Muscle of leg (tissue), 11 donors: ENCODE results near the gene AUP1. TPM values are rescaled to one million over a fixed set of nuclear protein-coding genes. Genes with fewer than 3 reads are reported as not detected.

Experiments used
- DNase-seq: peaks from one replicate; pipeline ENCODE4 v3.0.0; 2013
- H3K27ac ChIP-seq: one replicate; pipeline ENCODE4 v1.5.1; 2013; ENCODE audit warnings: mild to moderate bottlenecking, low read length, control low read depth
- H3K27me3 ChIP-seq: one replicate; pipeline ENCODE4 v1.6.1; 2013; ENCODE audit warnings: low read length; ENCODE audit not compliant: control insufficient read depth, insufficient read depth
- H3K36me3 ChIP-seq: one replicate; pipeline ENCODE4 v1.6.1; 2013; ENCODE audit warnings: low read length; ENCODE audit not compliant: control insufficient read depth, insufficient read depth
- H3K4me1 ChIP-seq: one replicate; pipeline ENCODE4 v1.6.1; 2013; ENCODE audit warnings: low read length; ENCODE audit not compliant: control insufficient read depth, insufficient read depth
- H3K4me3 ChIP-seq: one replicate; pipeline ENCODE4 v1.5.1; 2013; ENCODE audit warnings: low read length, control low read depth
- H3K9me3 ChIP-seq: replicated peaks from 2 replicates; pipeline ENCODE4 v1.6.1; 2013; ENCODE audit warnings: low read depth, low read length; ENCODE audit not compliant: control insufficient read depth
- WGBS: methylation state at CpG from one replicate; pipeline ENCODE4 v1.1.5; 2013; ENCODE audit warnings: missing lambda C conversion rate; ENCODE audit not compliant: insufficient coverage; 5-methylcytosine and 5-hydroxymethylcytosine counted together
- polyA plus RNA-seq, 8 donors: library from polyadenylated mRNA; unstranded; fragments of 120-200 nt; gene quantifications; one replicate each; pipeline versions ENCODE4 v1.2.1 to v1.2.3, GENCODE V29; 2013; ENCODE audit warnings: inconsistent platforms in 1 of 8, low replicate concordance in 1 of 8; ENCODE audit not compliant: insufficient read length in 8 of 8, insufficient read depth in 1 of 8
- total RNA-seq: library from RNA; stranded (reverse); fragments of 120-200 nt; gene quantifications from one replicate; pipeline ENCODE4 v1.2.4, GENCODE V29; 2013

The AUP1 gene
- total and polyA plus RNA-seq, 9 donors: 58.5 to 84.9 (median 66.2) TPM

DNA sequence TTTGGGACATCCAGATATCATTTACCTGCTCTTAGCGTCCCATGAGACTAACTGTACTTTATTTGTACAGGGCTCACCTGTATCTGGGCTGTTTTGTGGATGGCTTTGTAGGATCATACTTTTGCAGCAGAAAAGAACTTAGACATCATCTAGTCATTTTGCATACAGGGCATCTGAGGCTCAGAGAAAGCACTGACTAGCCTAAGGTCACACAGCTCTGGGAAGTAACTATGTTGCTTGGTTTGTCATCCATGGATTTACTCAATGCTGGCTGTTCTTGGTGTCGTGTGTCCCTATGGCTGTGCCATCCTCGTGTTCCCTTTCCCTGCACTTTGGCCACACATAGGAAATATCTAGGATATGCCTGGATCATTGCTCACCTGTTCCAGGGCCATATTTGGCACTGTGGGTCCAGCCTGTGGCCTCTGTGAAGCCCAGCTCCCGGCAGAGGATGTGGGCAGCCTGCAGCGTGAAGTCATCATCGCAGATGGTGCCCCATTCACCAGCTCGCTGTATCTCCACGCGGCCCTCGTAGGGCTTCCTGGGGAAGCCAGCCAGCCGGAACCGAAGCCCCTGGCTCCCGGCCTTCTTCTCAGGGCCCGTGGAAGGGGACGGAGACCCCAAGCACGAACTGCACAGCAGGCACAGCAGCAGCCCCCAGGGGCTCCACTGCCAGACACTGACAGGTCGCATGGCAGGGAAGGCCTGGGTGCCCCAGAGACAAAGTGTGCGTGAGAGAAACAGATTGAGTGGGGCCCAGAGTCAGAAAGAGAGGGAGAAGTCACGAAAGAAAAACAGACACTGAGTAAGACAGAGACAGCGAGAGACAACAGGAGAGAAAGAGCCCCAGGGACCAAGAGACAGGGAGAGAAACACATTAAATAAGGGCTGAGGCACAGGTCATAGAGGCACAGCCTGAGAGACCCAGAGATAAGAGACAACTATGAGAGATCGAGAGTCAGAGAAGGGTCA, 22.7 kb upstream of the AUP1 start:
- Histone ChIP-seq H3K9me3 (no peaks in the 10 kb centered on the region), H3K4me3 (no peak overlapping the region), H3K4me1 (peaks cover 43% of the 10 kb centered on the region), H3K27me3 (peaks cover 9% of the 10 kb centered on the region), H3K27ac (no peak overlapping the region), H3K36me3 (peaks cover 6% of the 10 kb centered on the region)
- peak; percentile 5 for DNase-seq
- WGBS: 66% methylated on average over 20 of the region's 21 CpGs

DNA sequence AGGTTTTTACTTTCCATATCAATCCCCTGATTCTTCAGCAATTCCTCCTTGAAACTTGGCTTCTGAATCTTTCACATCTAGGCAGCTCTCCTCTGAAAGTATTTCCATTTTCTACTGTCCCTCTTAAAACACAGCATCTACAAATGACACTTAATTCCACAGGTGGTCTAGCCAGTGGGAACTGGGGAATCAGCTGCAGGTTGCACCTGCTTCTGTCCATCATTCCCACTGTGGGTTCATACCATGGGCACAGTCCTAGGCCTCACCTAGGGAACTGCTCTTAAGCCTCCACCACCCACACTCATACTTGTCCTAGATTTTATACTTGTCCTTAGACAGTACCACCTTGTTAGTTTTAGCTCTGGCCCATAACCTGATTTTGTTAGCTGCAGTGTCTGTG, 22.0 kb upstream of the AUP1 start:
- DNase-seq: no peak
- Histone ChIP-seq H3K36me3 (peaks cover 6% of the 10 kb centered on the region), H3K4me3 (no peak overlapping the region), H3K4me1 (peaks cover 43% of the 10 kb centered on the region), H3K27ac (no peak overlapping the region), H3K27me3 (peaks cover 9% of the 10 kb centered on the region), H3K9me3 (no peaks in the 10 kb centered on the region)

DNA sequence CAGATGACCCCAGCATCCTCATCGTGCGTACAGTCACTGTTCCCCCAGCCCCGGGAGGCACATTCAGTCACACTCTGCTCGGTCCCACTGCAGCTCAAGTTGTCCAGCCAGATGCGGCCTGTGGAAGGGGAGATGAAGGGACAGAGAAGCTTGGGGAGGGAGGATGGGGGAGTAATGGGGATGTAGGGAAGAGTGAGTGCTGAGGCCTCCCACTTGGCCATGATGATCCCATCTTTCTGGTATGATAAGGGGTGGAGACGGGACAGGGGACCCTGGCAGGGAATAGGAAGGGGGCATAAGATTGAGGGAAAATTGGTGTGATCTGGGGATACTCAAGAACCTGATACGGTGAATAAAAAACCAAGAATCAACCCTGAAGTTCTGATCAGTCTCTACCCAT, 20.7 kb upstream of the AUP1 start:
- peak; percentile 5 for DNase-seq
- Histone ChIP-seq H3K4me1 (peaks cover 38% of the 10 kb centered on the region), H3K9me3 (no peaks in the 10 kb centered on the region), H3K27me3 (peaks cover 9% of the 10 kb centered on the region), H3K4me3 (no peak overlapping the region), H3K36me3 (peaks cover 2% of the 10 kb centered on the region), H3K27ac (no peak overlapping the region)
- 53% methylated on average over 3 of the region's 7 CpGs for WGBS

DNA sequence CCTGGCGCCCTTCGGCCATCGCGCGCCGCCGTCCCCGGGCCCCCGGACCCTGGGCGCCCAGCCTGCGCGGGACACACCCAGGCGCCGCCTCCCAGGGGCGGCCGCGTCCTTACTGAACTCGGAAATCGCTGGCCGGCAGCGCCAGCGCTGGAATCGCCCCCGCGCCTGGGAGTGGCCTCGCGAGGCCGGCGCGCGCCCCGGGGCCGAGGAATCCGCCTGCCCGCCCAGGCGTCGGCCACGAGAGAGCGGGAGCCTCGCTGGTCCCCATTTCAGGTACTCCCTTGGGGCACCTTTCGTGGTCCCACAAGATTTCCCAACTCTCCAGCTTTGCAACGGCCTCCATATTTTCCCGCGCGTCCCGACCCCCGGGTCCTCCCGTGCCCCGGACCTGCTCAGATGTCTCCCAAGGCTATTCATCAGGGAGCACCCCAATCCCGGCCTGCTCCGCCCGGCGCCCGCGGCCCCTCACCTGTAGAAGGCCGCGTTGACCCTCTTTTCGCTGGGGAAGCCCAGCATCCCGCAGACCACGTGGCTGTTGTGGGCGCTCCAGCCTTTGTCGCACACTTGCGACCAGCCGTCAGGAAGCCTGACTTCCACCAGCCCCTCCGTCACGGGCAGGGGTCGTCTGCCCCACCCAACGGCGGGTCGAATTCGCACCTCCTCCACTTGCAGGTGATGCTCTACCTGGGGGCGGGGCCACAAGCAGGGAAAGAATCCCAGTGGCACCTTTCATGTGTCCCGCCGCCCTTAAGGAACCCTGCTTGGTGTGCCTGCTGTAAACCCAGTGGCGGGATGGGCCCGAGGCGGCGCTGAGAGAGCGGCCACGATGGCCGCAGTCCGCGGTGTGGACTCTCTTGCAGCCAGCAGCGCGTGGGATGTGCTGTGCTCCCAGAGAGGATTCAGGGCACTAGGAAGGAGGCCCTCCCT, 19.7 kb upstream of the AUP1 start:
- H3K9me3 ChIP-seq: no peaks in the 10 kb centered on the region
- peaks cover 2% of the 10 kb centered on the region for H3K36me3 ChIP-seq
- peaks cover 9% of the 10 kb centered on the region for H3K27me3 ChIP-seq
- DNase-seq: peak; percentile 87
- H3K4me1 ChIP-seq: peaks cover 35% of the 10 kb centered on the region
- peak overlapping the region; percentile 26 for H3K27ac ChIP-seq
- WGBS: 4% methylated on average over 85 of the region's 85 CpGs
- peak overlapping the region; percentile 64 for H3K4me3 ChIP-seq

DNA sequence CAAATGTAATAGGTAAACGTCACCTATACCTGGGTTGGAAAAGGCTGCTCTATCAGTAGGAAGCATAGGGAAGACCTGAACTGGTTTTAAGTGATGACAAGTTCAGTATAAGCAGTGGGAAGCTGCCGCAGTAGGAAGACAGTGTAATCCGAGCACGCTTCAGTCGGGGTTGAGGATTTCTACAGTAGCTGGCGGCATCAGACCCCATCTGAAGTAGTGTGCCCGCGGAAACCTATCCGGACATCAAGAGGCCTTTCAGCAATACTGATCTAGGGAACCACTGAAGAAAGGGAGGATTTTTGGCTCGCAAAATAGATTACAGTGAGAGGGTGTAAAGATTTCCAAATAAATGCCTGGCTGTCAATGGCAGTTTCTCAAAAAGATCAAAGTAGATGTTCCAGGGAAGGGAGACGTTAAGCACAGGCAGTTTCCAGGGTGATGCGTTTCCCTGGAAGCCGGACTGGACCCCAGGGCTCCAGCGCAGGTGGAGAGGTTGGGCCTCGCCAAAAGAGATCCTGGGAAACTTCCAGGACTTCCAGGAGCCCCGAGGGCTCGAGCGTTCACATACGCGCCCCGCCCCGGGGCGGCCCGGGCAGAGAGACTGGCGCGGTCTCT, 18.9 kb upstream of the AUP1 start:
- Histone ChIP-seq H3K4me3 (peak overlapping the region; percentile 64), H3K27ac (peak overlapping the region; percentile 40), H3K27me3 (peaks cover 9% of the 10 kb centered on the region), H3K4me1 (peaks cover 31% of the 10 kb centered on the region), H3K9me3 (no peaks in the 10 kb centered on the region), H3K36me3 (peaks cover 2% of the 10 kb centered on the region)
- WGBS: 4% methylated on average over 25 of the region's 26 CpGs
- DNase-seq: peak; percentile 75

DNA sequence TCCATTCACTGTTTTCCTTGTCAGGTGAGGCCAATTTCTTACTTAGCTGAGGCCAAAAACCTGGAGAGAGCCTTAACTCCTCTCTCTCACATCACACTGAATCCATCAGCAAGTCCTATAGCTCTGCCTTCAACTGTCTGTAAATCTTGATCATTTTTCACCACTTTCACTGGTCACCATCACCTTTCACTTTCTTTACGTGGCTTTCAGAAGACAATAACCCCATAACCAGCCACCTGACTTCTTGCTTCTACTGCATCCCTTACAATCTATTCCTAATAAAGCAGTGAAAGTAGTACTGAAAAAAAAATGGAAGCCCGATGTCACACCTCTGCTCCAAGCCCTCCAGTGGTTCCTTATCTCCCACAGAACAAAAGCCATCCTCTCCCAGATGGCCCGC, 16.5 kb upstream of the AUP1 start:
- Histone ChIP-seq H3K27me3 (peaks cover 9% of the 10 kb centered on the region), H3K36me3 (no peaks in the 10 kb centered on the region)
- WGBS: 85% methylated on average over 1 of the region's 3 CpGs

DNA sequence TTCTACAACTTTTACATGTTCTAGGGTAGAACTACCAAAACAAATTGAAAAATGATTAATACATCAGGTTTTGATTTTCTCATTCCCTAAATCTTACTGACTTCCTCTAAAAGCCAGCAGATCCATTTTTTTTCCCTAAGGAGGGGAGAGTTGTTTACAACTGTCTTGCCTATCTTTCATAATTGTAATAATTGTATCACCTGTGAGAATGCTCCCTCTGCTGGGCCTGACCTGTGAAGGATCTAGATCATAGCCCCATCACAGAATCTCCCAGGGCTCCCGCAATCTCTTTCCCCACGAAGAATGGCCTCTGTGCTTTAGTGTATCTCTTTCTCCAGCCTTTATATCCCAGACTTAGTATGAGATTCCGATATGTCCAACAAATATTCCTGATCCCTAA, 15.1 kb upstream of the AUP1 start:
- H3K36me3 ChIP-seq: no peaks in the 10 kb centered on the region
- H3K9me3 ChIP-seq: no peaks in the 10 kb centered on the region
- DNase-seq: no peak
- peaks cover 5% of the 10 kb centered on the region for H3K27me3 ChIP-seq
- 100% methylated on average over 2 of the region's 3 CpGs for WGBS
- H3K4me1 ChIP-seq: peaks cover 14% of the 10 kb centered on the region
- H3K27ac ChIP-seq: no peak overlapping the region
- no peak overlapping the region for H3K4me3 ChIP-seq

More for the DNA sequence above, 16.5 kb upstream of the AUP1 start:
- DNase-seq: no peak
- Histone ChIP-seq H3K9me3 (no peaks in the 10 kb centered on the region), H3K4me3 (no peak overlapping the region), H3K27ac (no peak overlapping the region), H3K4me1 (peaks cover 20% of the 10 kb centered on the region)

DNA sequence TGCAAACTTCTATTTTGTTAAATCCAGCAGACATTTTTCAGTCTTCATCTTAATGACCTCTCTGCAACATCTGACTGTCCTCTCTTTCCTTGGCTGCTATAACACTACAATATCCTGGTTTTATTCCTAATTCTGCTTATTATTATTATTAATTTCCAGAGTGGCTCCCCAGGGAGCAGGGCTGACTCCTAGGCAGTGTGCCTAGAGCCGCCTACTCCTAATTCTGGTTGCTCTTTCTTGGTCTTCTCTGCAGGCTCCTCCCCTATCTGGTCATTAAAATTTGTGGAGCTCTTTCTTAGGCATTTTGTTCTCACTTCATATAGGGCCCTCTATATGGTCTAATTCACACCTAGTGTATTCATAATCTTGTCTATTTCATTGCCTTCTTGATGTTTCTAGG, 13.5 kb upstream of the AUP1 start:
- DNase-seq: peak; percentile 10
- Histone ChIP-seq H3K9me3 (no peaks in the 10 kb centered on the region), H3K4me1 (peaks cover 1% of the 10 kb centered on the region), H3K4me3 (no peak overlapping the region), H3K27me3 (no peaks in the 10 kb centered on the region), H3K27ac (no peak overlapping the region), H3K36me3 (no peaks in the 10 kb centered on the region)
- 60% methylated on average over 1 of the region's 1 CpG for WGBS

DNA sequence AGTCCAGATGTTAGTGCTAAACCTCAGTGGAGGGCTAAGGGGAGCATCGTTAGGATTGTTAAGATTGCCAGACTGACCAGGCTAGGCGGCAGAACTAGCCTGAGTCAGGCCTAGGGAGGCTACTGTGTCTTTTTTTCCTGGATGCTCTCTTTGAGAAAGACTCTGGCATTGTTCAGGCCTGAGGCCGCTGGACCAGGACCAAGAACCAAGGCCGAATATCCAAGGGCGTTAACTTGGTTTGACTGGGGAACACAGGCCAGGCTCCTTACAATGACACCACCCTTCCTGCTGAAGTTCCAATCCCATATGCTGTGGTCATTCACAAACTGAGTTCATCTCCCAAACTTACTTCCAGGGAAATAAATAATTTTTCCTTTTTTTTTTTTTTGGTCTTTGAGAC, 10.8 kb upstream of the AUP1 start:
- no peaks in the 10 kb centered on the region for H3K4me1 ChIP-seq
- DNase-seq: peak; percentile 41
- no peak overlapping the region for H3K4me3 ChIP-seq
- no peak overlapping the region for H3K27ac ChIP-seq
- WGBS: 72% methylated on average over 5 of the region's 5 CpGs
- no peaks in the 10 kb centered on the region for H3K36me3 ChIP-seq
- H3K9me3 ChIP-seq: no peaks in the 10 kb centered on the region
- no peaks in the 10 kb centered on the region for H3K27me3 ChIP-seq
